H1 (cell line): ENCODE measurements around the gene PSG1. TPM values are rescaled to one million over a fixed set of nuclear protein-coding genes. Genes with fewer than 3 reads are reported as not detected.

Source experiments
- CTCF ChIA-PET: fragments of 300-600 bp; sonication (Branson Sonifier 250); formaldehyde crosslinking; loops from one replicate; lab custom pipeline; 2021; ENCODE audit not compliant: partially characterized antibody; lab: Charles Lee
- POLR2A ChIA-PET: fragments of 300-600 bp; sonication (Branson Sonifier 250); formaldehyde crosslinking; loops from one replicate; lab custom pipeline; 2021; ENCODE audit warnings: inconsistent platforms; ENCODE audit not compliant: partially characterized antibody; lab: Charles Lee
- DNase-seq, 2 experiments: peaks; one replicate each; pipeline versions ENCODE4 v3.0.0 to v3.0.0-alpha.2; 2010 to 2022; ENCODE audit warnings: low spot score in 2 of 2, low read depth in 1 of 2, mixed read lengths in 1 of 2
- FAIRE-seq: peaks from 2 replicates; lab custom pipeline; 2011; peaks lifted over from hg19 to GRCh38; lab: Jason Lieb, UNC
- H2AFZ ChIP-seq: 2 replicates; pipeline ENCODE4 v1.8.1; 2012; ENCODE audit warnings: low read length, inconsistent platforms
- H2AK5ac ChIP-seq: 2 replicates; pipeline ENCODE4 v1.6.1; 2013; ENCODE audit warnings: low read depth, low read length
- H2BK120ac ChIP-seq: replicated peaks from 2 replicates; pipeline ENCODE3; 2013; ENCODE audit warnings: low read depth, low read length, inconsistent platforms
- H2BK12ac ChIP-seq: 2 replicates; pipeline ENCODE4 v1.6.1; 2013; ENCODE audit warnings: low read depth, low read length
- H2BK15ac ChIP-seq: 2 replicates; pipeline ENCODE4 v1.6.1; 2013; ENCODE audit warnings: low read length
- H2BK20ac ChIP-seq: 2 replicates; pipeline ENCODE4 v1.6.1; 2013; ENCODE audit warnings: low read length
- H2BK5ac ChIP-seq: 2 replicates; pipeline ENCODE4 v1.6.1; 2013; ENCODE audit warnings: low read depth, low read length
- H3K14ac ChIP-seq: 2 replicates; pipeline ENCODE4 v1.6.1; 2013; ENCODE audit warnings: inconsistent platforms; ENCODE audit not compliant: insufficient read length
- H3K18ac ChIP-seq: 2 replicates; pipeline ENCODE4 v1.6.1; 2013; ENCODE audit warnings: low read length; ENCODE audit errors: extremely low read depth
- H3K23ac ChIP-seq: 2 replicates; pipeline ENCODE4 v1.6.1; 2013; ENCODE audit warnings: inconsistent platforms; ENCODE audit not compliant: insufficient read length
- H3K23me2 ChIP-seq: 2 replicates; pipeline ENCODE4 v1.6.1; 2013; ENCODE audit warnings: low read depth, low read length
- H3K27ac ChIP-seq: 2 replicates; pipeline ENCODE4 v1.6.1; 2011; ENCODE audit warnings: low read depth, low read length, inconsistent platforms
- H3K27me3 ChIP-seq, 4 experiments: replicated peaks in 1 of 4; 1 replicate in 1 of 4; 2 replicates in 3 of 4; pipeline versions ENCODE4 v1.6.1 to v1.8.1; 2011 to 2013; ENCODE audit warnings: low read length in 3 of 4, mild to moderate bottlenecking in 3 of 4, inconsistent platforms in 2 of 4, mixed read lengths in 2 of 4, moderate library complexity in 1 of 4; ENCODE audit not compliant: control insufficient read depth in 3 of 4, insufficient read depth in 3 of 4; ENCODE audit errors: extremely low read depth in 1 of 4
- H3K36me3 ChIP-seq, 4 experiments: 2 replicates each; pipeline versions ENCODE4 v1.6.1 to v1.8.1; 2011 to 2013; ENCODE audit warnings: mild to moderate bottlenecking in 4 of 4, low read length in 3 of 4, moderate library complexity in 2 of 4, control low read depth in 1 of 4, inconsistent platforms in 1 of 4; ENCODE audit not compliant: insufficient read depth in 4 of 4, control insufficient read depth in 2 of 4
- H3K4ac ChIP-seq: replicated peaks from 2 replicates; pipeline ENCODE3; 2013; ENCODE audit warnings: low read length, low read depth, mixed read lengths, inconsistent platforms; ENCODE audit not compliant: insufficient read length
- H3K4me1 ChIP-seq, 4 experiments: replicated peaks in 1 of 4; 1 replicate in 1 of 4; 2 replicates in 3 of 4; pipeline versions ENCODE4 v1.6.1 to v1.8.1; 2011 to 2013; ENCODE audit warnings: low read length in 3 of 4, inconsistent platforms in 2 of 4, mixed read lengths in 1 of 4; ENCODE audit not compliant: insufficient read depth in 4 of 4, control insufficient read depth in 3 of 4
- H3K4me2 ChIP-seq, 2 experiments: 2 replicates each; pipeline versions ENCODE4 v1.6.1 to v1.8.1; 2011 to 2013; ENCODE audit warnings: low read depth in 2 of 2, low read length in 2 of 2, control low read depth in 1 of 2, inconsistent platforms in 1 of 2, mild to moderate bottlenecking in 1 of 2; ENCODE audit not compliant: insufficient read depth in 1 of 2
- H3K4me3 ChIP-seq, 4 experiments: fragments of 200-600, 300-600 bp in 1 of 4; sonication (generic), shearing (Covaris generic), sonication (Bioruptor Twin) in 1 of 4; 2 replicates each; pipeline versions ENCODE4 v1.5.1 to v1.8.1; 2011 to 2016; ENCODE audit warnings: low read length in 4 of 4, low read depth in 3 of 4, control low read depth in 2 of 4, inconsistent platforms in 2 of 4, mild to moderate bottlenecking in 2 of 4, mixed read lengths in 1 of 4, moderate library complexity in 1 of 4; ENCODE audit not compliant: insufficient read depth in 2 of 4; ENCODE audit errors: extremely low read depth in 1 of 4
- H3K56ac ChIP-seq: replicated peaks from 2 replicates; pipeline ENCODE3; 2013; ENCODE audit warnings: low read depth, mild to moderate bottlenecking, mixed read lengths, low read length, inconsistent platforms; ENCODE audit not compliant: insufficient read length
- H3K79me1 ChIP-seq: 2 replicates; pipeline ENCODE4 v1.6.1; 2013; ENCODE audit warnings: low read depth, low read length, control low read depth
- H3K79me2 ChIP-seq, 2 experiments: 2 replicates each; pipeline versions ENCODE4 v1.6.1 to v1.8.1; 2012 to 2013; ENCODE audit warnings: low read length in 2 of 2, mild to moderate bottlenecking in 2 of 2, inconsistent platforms in 1 of 2; ENCODE audit not compliant: insufficient read depth in 2 of 2, control insufficient read depth in 1 of 2
- H3K9ac ChIP-seq, 4 experiments: replicated peaks in 1 of 4; 1 replicate in 1 of 4; 2 replicates in 3 of 4; pipeline versions ENCODE4 v1.6.1 to v1.8.1; 2011 to 2013; ENCODE audit warnings: low read depth in 3 of 4, low read length in 3 of 4, control low read depth in 2 of 4, mild to moderate bottlenecking in 2 of 4, moderate library complexity in 2 of 4, inconsistent platforms in 1 of 4; ENCODE audit errors: extremely low read depth in 1 of 4
- H3K9me3 ChIP-seq, 2 experiments: 2 replicates each; pipeline versions ENCODE4 v1.6.1 to v1.8.1; 2012 to 2013; ENCODE audit warnings: mild to moderate bottlenecking in 2 of 2, moderate library complexity in 2 of 2, control low read depth in 1 of 2, inconsistent platforms in 1 of 2, low read depth in 1 of 2, low read length in 1 of 2, mixed read lengths in 1 of 2; ENCODE audit not compliant: insufficient read depth in 2 of 2
- H4K20me1 ChIP-seq, 2 experiments: replicated peaks in 1 of 2; 2 replicates each; pipeline versions ENCODE3 to v1.8.1; 2011 to 2013; ENCODE audit warnings: inconsistent platforms in 2 of 2, low read length in 2 of 2, mild to moderate bottlenecking in 1 of 2; ENCODE audit not compliant: insufficient read depth in 2 of 2, control insufficient read depth in 1 of 2
- H4K5ac ChIP-seq: 2 replicates; pipeline ENCODE4 v1.6.1; 2013; ENCODE audit warnings: low read length, low read depth, mixed read lengths, inconsistent platforms; ENCODE audit not compliant: insufficient read length
- H4K8ac ChIP-seq: 2 replicates; pipeline ENCODE4 v1.8.0; 2013; ENCODE audit warnings: mild to moderate bottlenecking, moderate library complexity, low read length, inconsistent platforms; ENCODE audit not compliant: insufficient read depth; ENCODE audit errors: extremely low read depth
- H4K91ac ChIP-seq: replicated peaks from 2 replicates; pipeline ENCODE3; 2013; ENCODE audit warnings: low read length, mixed read lengths, inconsistent platforms; ENCODE audit not compliant: insufficient read length
- FOSL1 ChIP-seq: IDR thresholded peaks from 2 replicates; pipeline ENCODE4 v1.6.1; 2011; ENCODE audit warnings: mild to moderate bottlenecking, low read depth, low read length, moderate library complexity; ENCODE audit not compliant: insufficient read depth
- GABPA ChIP-seq: IDR thresholded peaks from 2 replicates; pipeline ENCODE4 v1.6.1; 2011; ENCODE audit warnings: mild to moderate bottlenecking, low read length, moderate library complexity, borderline replicate concordance; ENCODE audit not compliant: insufficient read depth
- MAFK ChIP-seq: IDR thresholded peaks from 2 replicates; pipeline ENCODE4 v1.6.1; 2012; ENCODE audit warnings: low read depth, mild to moderate bottlenecking, improper control_type of control experiment, low read length
- RAD21 ChIP-seq, 2 experiments: IDR thresholded peaks in 1 of 2; conservative IDR thresholded peaks in 1 of 2; 2 replicates each; pipeline ENCODE4 v1.6.1; 2011; ENCODE audit warnings: low read depth in 2 of 2, low read length in 2 of 2, improper control_type of control experiment in 1 of 2, inconsistent platforms in 1 of 2, mild to moderate bottlenecking in 1 of 2, moderate library complexity in 1 of 2
- SUZ12 ChIP-seq: fragments of 200-600 bp; sonication (generic); IDR thresholded peaks from 2 replicates; pipeline ENCODE4 v1.6.1; 2012; ENCODE audit warnings: mild to moderate bottlenecking, inconsistent platforms, low read length, moderate library complexity, mixed read lengths
- WGBS, 2 experiments: shearing (Covaris generic) in 1 of 2; methylation state at CpG; one replicate each; pipeline versions ENCODE4 v1.1.6 to v1.1.7; 2013 to 2015; ENCODE audit warnings: low lambda C conversion rate in 2 of 2, mixed read lengths in 2 of 2, inconsistent platforms in 1 of 2, low coverage in 1 of 2, missing lambda C conversion rate in 1 of 2; ENCODE audit not compliant: insufficient replicate concordance in 2 of 2, insufficient coverage in 1 of 2, insufficient read length in 1 of 2; ENCODE audit errors: extremely low coverage in 1 of 2, missing lambda C conversion rate in 1 of 2; 5-methylcytosine and 5-hydroxymethylcytosine counted together
- polyA plus RNA-seq, 7 experiments: library from polyadenylated mRNA; depleted of rRNA in 3 of 7; stranded (reverse) in 5 of 7; unstranded in 2 of 7; fragments of >200 nt in 5 of 7; fragments of 200-250 nt in 2 of 7; gene quantifications; 1 replicate in 5 of 7; 2 replicates in 1 of 7; 4 replicates in 1 of 7; pipeline versions ENCODE4 v1.2.1 to v1.2.3, GENCODE V29; 2011 to 2013; ENCODE audit warnings: missing spikeins in 2 of 7, mixed read lengths in 2 of 7
- total RNA-seq: library from RNA; stranded (reverse); fragmentation: NEBNext Ultra II Directional; extraction: Animal tissue kit (Norgen Biotek cat#: 25700); gene quantifications from 2 replicates; pipeline ENCODE4 v1.2.1, GENCODE V29; 2021

The PSG1 gene
- total and polyA plus RNA-seq, 2 of the 8 experiments (the other 6 are each of a cell fraction or from before 2014, with no cell fraction given) = not detected

DNA sequence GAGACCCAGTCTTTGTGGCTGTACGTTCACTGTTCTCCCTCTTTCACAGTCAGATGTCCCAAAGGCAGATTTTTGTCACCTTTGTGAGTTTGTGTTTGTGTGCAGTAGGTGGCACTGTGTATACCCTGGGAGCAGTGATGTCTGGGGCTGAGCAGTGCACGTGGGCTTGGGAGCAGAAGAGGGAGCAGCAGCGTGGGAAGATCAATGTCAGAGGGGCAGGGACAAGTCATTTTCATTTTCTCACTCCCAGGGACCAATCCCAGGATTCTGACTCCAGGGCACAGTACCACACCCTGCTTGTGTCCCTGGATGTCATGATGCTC is 40.2 kb upstream of the PSG1 start:
- H3K79me2 ChIP-seq = no peaks in the 10 kb centered on the region
- no peak overlapping the region for H3K56ac ChIP-seq
- no peak overlapping the region for H4K5ac ChIP-seq
- no peak overlapping the region for H2AFZ ChIP-seq
- H3K4me2 ChIP-seq = no peak overlapping the region
- no peak overlapping the region for H4K91ac ChIP-seq
- H2AK5ac ChIP-seq = no peak overlapping the region
- H3K27me3 ChIP-seq = no peaks in the 10 kb centered on the region
- CTCF ChIA-PET = interaction anchor here (0.9 kb wide), 1 partner anchor 19 kb away, joined by 3 read pairs; no protein-coding TSS in a partner anchor
- no peaks in the 10 kb centered on the region for H3K23me2 ChIP-seq
- no peaks in the 10 kb centered on the region for H3K4me1 ChIP-seq
- H3K79me1 ChIP-seq = no peaks in the 10 kb centered on the region
- no peak overlapping the region for H3K4ac ChIP-seq
- no peak overlapping the region for H3K18ac ChIP-seq
- WGBS, 2 experiments = 39% methylated on average over 3 of the region's 3 CpGs; no CpG with 5 or more reads in 1 of the 2 experiments
- no peak overlapping the region for H2BK15ac ChIP-seq
- H3K27ac ChIP-seq = no peak overlapping the region
- no peak overlapping the region for H3K9ac ChIP-seq
- no peak overlapping the region for H2BK20ac ChIP-seq
- H2BK120ac ChIP-seq = no peak overlapping the region
- no peak overlapping the region for H2BK5ac ChIP-seq
- no peaks in the 10 kb centered on the region for H4K20me1 ChIP-seq
- DNase-seq = no peak
- H4K8ac ChIP-seq = no peak overlapping the region
- no peaks in the 10 kb centered on the region for H3K36me3 ChIP-seq
- H3K4me3 ChIP-seq = no peak overlapping the region
- no peak for FAIRE-seq
- peaks cover 33 to 72% of the 10 kb centered on the region in 2 experiments for H3K9me3 ChIP-seq
- POLR2A ChIA-PET = no interaction called here
- H3K14ac ChIP-seq = no peak overlapping the region
- TF ChIP-seq SUZ12 (no peak), MAFK (no peak), RAD21 (IDR thresholded peaks at IDR 0.05 in 1 of 2, conservative IDR thresholded peaks at IDR 0.05 in 1 of 2; ENCODE audit: low read depth in 2 of 2, low read length in 2 of 2) (no peak), GABPA (no peak), FOSL1 (no peak)
- TF ChIP-seq, all 59 proteins: peak for 0
- Histone ChIP-seq H2BK12ac (no peak overlapping the region), H3K23ac (no peak overlapping the region)
